ENCODE measurements around the gene THBS1. TPM values are rescaled to one million over a fixed set of nuclear protein-coding genes. Genes with fewer than 3 reads are reported as not detected.

THBS1 gene
- total RNA-seq: 513 TPM

- Histone ChIP-seq H3K36me3 (peaks cover 0 to 31% of the 10 kb centered on the region in 2 donors), H3K9me3 (no peaks in the 10 kb centered on the region), H3K27ac (peak within 1 kb of the TSS; percentile 87), H3K4me3 (peak within 1 kb of the TSS; percentile 53 to 80), H3K27me3 (no peaks in the 10 kb centered on the region), H3K4me1 (peaks cover 64% of the 10 kb centered on the region)
- DNase-seq (ENCODE audit: extremely low spot score in 2 of 2): peak in 1 of 2 donors; percentile 96
- TF ChIP-seq POLR2AphosphoS5 (IDR thresholded peaks at IDR 0.05; ENCODE audit: insufficient read depth in 1 of 2, low read depth in 1 of 2) (peak; percentile 15 to 93), CTCF (IDR thresholded peaks at IDR 0.05) (no peak), POLR2A (IDR thresholded peaks at IDR 0.05) (peak in 1 of 2 donors; percentile 86)
- intact Hi-C loops (cut with DNase I): loop anchor here (2.0 to 10.0 kb wide), 3 partner anchors 108 to 766 kb away; no protein-coding TSS in a partner anchor
Observed at GRCh38 chr15:39580485-39581241, at the start of gene THBS1. Gene THBS1 (plus strand): TSS chr15:39581079. CDS start chr15:39581858, 779 bp downstream.

- peak; percentile 31 to 82 for DNase-seq (ENCODE audit: extremely low spot score in 2 of 2)
- no peaks in the 10 kb centered on the region for H3K36me3 ChIP-seq
- no peak overlapping the region for H3K4me3 ChIP-seq
- no peaks in the 10 kb centered on the region for H3K27me3 ChIP-seq
- TF ChIP-seq CTCF (IDR thresholded peaks at IDR 0.05) (no peak), POLR2AphosphoS5 (IDR thresholded peaks at IDR 0.05; ENCODE audit: insufficient read depth in 1 of 2, low read depth in 1 of 2) (no peak), POLR2A (IDR thresholded peaks at IDR 0.05) (no peak)
- H3K9me3 ChIP-seq: no peaks in the 10 kb centered on the region
- peaks cover 12% of the 10 kb centered on the region for H3K4me1 ChIP-seq
- no peak overlapping the region for H3K27ac ChIP-seq
- intact Hi-C loops (cut with DNase I): no loop called here
Observed at GRCh38 chr15:39534996-39535395, 45.9 kb upstream of the THBS1 start.

- H3K9me3 ChIP-seq: no peaks in the 10 kb centered on the region
- no peaks in the 10 kb centered on the region for H3K27me3 ChIP-seq
- no peak overlapping the region for H3K4me3 ChIP-seq
- intact Hi-C loops (cut with DNase I): no loop called here
- no peak overlapping the region for H3K27ac ChIP-seq
- H3K36me3 ChIP-seq: no peaks in the 10 kb centered on the region
- H3K4me1 ChIP-seq: peaks cover 14% of the 10 kb centered on the region
- TF ChIP-seq POLR2A (IDR thresholded peaks at IDR 0.05) (no peak), CTCF (IDR thresholded peaks at IDR 0.05) (no peak), POLR2AphosphoS5 (IDR thresholded peaks at IDR 0.05; ENCODE audit: insufficient read depth in 1 of 2, low read depth in 1 of 2) (no peak)
- peak; percentile 67 to 72 for DNase-seq (ENCODE audit: extremely low spot score in 2 of 2)
Observed at GRCh38 chr15:39535466-39535865, 45.4 kb upstream of the THBS1 start.

GRCh38 chr15:39538936-39539335 lies 41.9 kb upstream of the THBS1 start:
- DNase-seq (ENCODE audit: extremely low spot score in 2 of 2): peak; percentile 25 to 62
- TF ChIP-seq CTCF (IDR thresholded peaks at IDR 0.05) (no peak), POLR2A (IDR thresholded peaks at IDR 0.05) (no peak), POLR2AphosphoS5 (IDR thresholded peaks at IDR 0.05; ENCODE audit: insufficient read depth in 1 of 2, low read depth in 1 of 2) (no peak)
- H3K27me3 ChIP-seq: no peaks in the 10 kb centered on the region
- H3K9me3 ChIP-seq: no peaks in the 10 kb centered on the region
- H3K4me1 ChIP-seq: peaks cover 8% of the 10 kb centered on the region
- no peak overlapping the region for H3K4me3 ChIP-seq
- intact Hi-C loops (cut with DNase I): no loop called here
- no peaks in the 10 kb centered on the region for H3K36me3 ChIP-seq
- H3K27ac ChIP-seq: no peak overlapping the region

GRCh38 chr15:39539466-39539865 lies 41.4 kb upstream of the THBS1 start:
- Histone ChIP-seq H3K9me3 (no peaks in the 10 kb centered on the region), H3K27ac (no peak overlapping the region), H3K4me3 (no peak overlapping the region), H3K36me3 (no peaks in the 10 kb centered on the region), H3K27me3 (no peaks in the 10 kb centered on the region), H3K4me1 (peaks cover 8% of the 10 kb centered on the region)
- DNase-seq (ENCODE audit: extremely low spot score in 2 of 2): peak in 1 of 2 donors; percentile 25
- TF ChIP-seq POLR2AphosphoS5 (IDR thresholded peaks at IDR 0.05; ENCODE audit: insufficient read depth in 1 of 2, low read depth in 1 of 2) (no peak), POLR2A (IDR thresholded peaks at IDR 0.05) (no peak), CTCF (IDR thresholded peaks at IDR 0.05) (no peak)
- intact Hi-C loops (cut with DNase I): no loop called here

Data from vagina (tissue), 2 donors.